ENCODE results near the gene CTNNA3.

GRCh38 chr10:67297637-67298181 is 398.3 kb downstream of the CTNNA3 start:
- TF ChIP-seq CTCF (IDR thresholded peaks at IDR 0.05 in 2 of 3, conservative IDR thresholded peaks at IDR 0.05 in 1 of 3; ENCODE audit: borderline replicate concordance in 1 of 3, insufficient read depth in 1 of 3, low read depth in 2 of 3, low read length in 2 of 3), result no peak
- TF ChIP-seq YY1 (IDR thresholded peaks at IDR 0.05; ENCODE audit: extremely low read depth, insufficient replicate concordance, low read depth, low read length), result no peak
- no peak for TF ChIP-seq SRF (IDR thresholded peaks at IDR 0.05; ENCODE audit: low read depth)
- TF ChIP-seq EZH2 (IDR thresholded peaks at IDR 0.05), result no peak
- TF ChIP-seq MAX (IDR thresholded peaks at IDR 0.05), result no peak
- TF ChIP-seq POLR2A (IDR thresholded peaks at IDR 0.05; ENCODE audit: borderline replicate concordance, extremely low read depth, insufficient read depth, insufficient read length), result no peak
- TF ChIP-seq ZFX (IDR thresholded peaks at IDR 0.05), result no peak
- TF ChIP-seq RAD21 (IDR thresholded peaks at IDR 0.05; ENCODE audit: low read depth), result no peak
- TF ChIP-seq SIN3A (IDR thresholded peaks at IDR 0.05; ENCODE audit: low read depth), result no peak
- no peak for TF ChIP-seq POLR2AphosphoS5 (IDR thresholded peaks at IDR 0.05; ENCODE audit: low read depth, low read length)
- no peak for TF ChIP-seq CBX3 (IDR thresholded peaks at IDR 0.05; ENCODE audit: low read depth)
- no peak for TF ChIP-seq EGR1 (IDR thresholded peaks at IDR 0.05; ENCODE audit: low read depth)
